ENCODE measurements around the gene FRMD5.

GRCh38 chr15:44034933-44035624, 160.0 kb downstream of the FRMD5 start:
- TF ChIP-seq CTCF (IDR thresholded peaks at IDR 0.05) (no peak), POLR2A (IDR thresholded peaks at IDR 0.05) (no peak)
